H9 (cell line): Measurements from ENCODE around the gene ADORA2B. TPM values are rescaled to one million over a fixed set of nuclear protein-coding genes. Genes with fewer than 3 reads are reported as not detected.

Experiments
- DNase-seq: peaks from one replicate; pipeline ENCODE4 v3.0.0-alpha.2; 2017
- H2AFZ ChIP-seq: one replicate; pipeline ENCODE4 v1.6.1; 2013; ENCODE audit warnings: mild to moderate bottlenecking, low read length, control low read depth, moderate library complexity
- H2AK5ac ChIP-seq: 2 replicates; pipeline ENCODE4 v1.6.1; 2013; ENCODE audit warnings: low read length, control low read depth, mixed read lengths; ENCODE audit not compliant: insufficient read length
- H2BK120ac ChIP-seq: one replicate; pipeline ENCODE4 v1.6.1; 2013; ENCODE audit warnings: low read depth, mild to moderate bottlenecking, low read length, control low read depth, inconsistent platforms; ENCODE audit not compliant: poor library complexity, severe bottlenecking
- H2BK12ac ChIP-seq: 2 replicates; pipeline ENCODE4 v1.6.1; 2013; ENCODE audit warnings: low read length, control low read depth, mixed read lengths, low read depth; ENCODE audit not compliant: insufficient read length
- H2BK15ac ChIP-seq: 2 replicates; pipeline ENCODE4 v1.6.1; 2013; ENCODE audit warnings: low read depth, low read length, control low read depth
- H2BK20ac ChIP-seq: one replicate; pipeline ENCODE4 v1.6.1; 2013; ENCODE audit warnings: low read depth, mild to moderate bottlenecking, low read length, control low read depth, inconsistent platforms; ENCODE audit not compliant: poor library complexity, severe bottlenecking
- H2BK5ac ChIP-seq: 2 replicates; pipeline ENCODE4 v1.6.1; 2013; ENCODE audit warnings: low read length, control low read depth, mixed read lengths; ENCODE audit not compliant: insufficient read length
- H3K14ac ChIP-seq: 2 replicates; pipeline ENCODE4 v1.6.1; 2013; ENCODE audit warnings: low read length, control low read depth; ENCODE audit not compliant: insufficient read depth
- H3K18ac ChIP-seq: 2 replicates; pipeline ENCODE4 v1.6.1; 2013; ENCODE audit warnings: low read depth, mild to moderate bottlenecking, mixed read lengths, low read length, control low read depth; ENCODE audit not compliant: insufficient read length
- H3K23ac ChIP-seq: 2 replicates; pipeline ENCODE4 v1.6.1; 2013; ENCODE audit warnings: low read length, control low read depth, mixed read lengths, low read depth; ENCODE audit not compliant: insufficient read length
- H3K23me2 ChIP-seq: 2 replicates; pipeline ENCODE4 v1.6.1; 2013; ENCODE audit warnings: low read depth, mild to moderate bottlenecking, mixed read lengths, low read length, control low read depth; ENCODE audit not compliant: insufficient read length, poor library complexity, severe bottlenecking
- H3K27ac ChIP-seq: 2 replicates; pipeline ENCODE4 v1.5.1; 2013; ENCODE audit warnings: low read length, control low read depth, mixed read lengths, low read depth; ENCODE audit not compliant: insufficient read length
- H3K27me3 ChIP-seq: 2 replicates; pipeline ENCODE4 v1.6.1; 2013; ENCODE audit warnings: low read length, control low read depth, inconsistent platforms; ENCODE audit not compliant: insufficient read depth
- H3K4ac ChIP-seq: 2 replicates; pipeline ENCODE4 v1.6.1; 2013; ENCODE audit warnings: low read depth, mild to moderate bottlenecking, control low read depth, inconsistent platforms, low read length, moderate library complexity
- H3K4me1 ChIP-seq: 2 replicates; pipeline ENCODE4 v1.6.1; 2013; ENCODE audit warnings: low read length, control low read depth, inconsistent platforms; ENCODE audit not compliant: insufficient read depth
- H3K4me2 ChIP-seq: 2 replicates; pipeline ENCODE4 v1.6.1; 2013; ENCODE audit warnings: low read length, control low read depth, mixed read lengths; ENCODE audit not compliant: insufficient read length, insufficient read depth
- H3K56ac ChIP-seq: 2 replicates; pipeline ENCODE4 v1.6.1; 2013; ENCODE audit warnings: low read depth, mild to moderate bottlenecking, mixed read lengths, low read length, control low read depth; ENCODE audit not compliant: insufficient read length
- H3K79me1 ChIP-seq: 2 replicates; pipeline ENCODE4 v1.6.1; 2013; ENCODE audit warnings: low read depth, mild to moderate bottlenecking, moderate library complexity, low read length, control low read depth, inconsistent platforms; ENCODE audit not compliant: insufficient read depth, poor library complexity, severe bottlenecking
- H3K79me2 ChIP-seq: 2 replicates; pipeline ENCODE4 v1.6.1; 2013; ENCODE audit warnings: low read length, control low read depth, inconsistent platforms; ENCODE audit not compliant: insufficient read depth
- H3K9ac ChIP-seq: 2 replicates; pipeline ENCODE4 v1.6.1; 2013; ENCODE audit warnings: low read length, control low read depth, mixed read lengths; ENCODE audit not compliant: insufficient read length; ENCODE audit errors: extremely low read depth
- H3K9me3 ChIP-seq: one replicate; pipeline ENCODE4 v1.6.1; 2013; ENCODE audit warnings: low read depth, low read length, inconsistent platforms; ENCODE audit not compliant: control insufficient read depth
- H3T11ph ChIP-seq: one replicate; pipeline ENCODE4 v1.6.1; 2013; ENCODE audit warnings: mild to moderate bottlenecking, low read length, control low read depth, inconsistent platforms
- H4K20me1 ChIP-seq: one replicate; pipeline ENCODE4 v1.6.1; 2013; ENCODE audit not compliant: control insufficient read depth, insufficient read length, insufficient read depth
- H4K5ac ChIP-seq: 2 replicates; pipeline ENCODE4 v1.6.1; 2013; ENCODE audit warnings: low read depth, mild to moderate bottlenecking, mixed read lengths, low read length, control low read depth; ENCODE audit not compliant: insufficient read length
- H4K8ac ChIP-seq: replicated peaks from 2 replicates; pipeline ENCODE4 v1.6.1; 2013; ENCODE audit warnings: low read length, control low read depth, mixed read lengths, low read depth; ENCODE audit not compliant: insufficient read length
- H4K91ac ChIP-seq: 2 replicates; pipeline ENCODE4 v1.6.1; 2013; ENCODE audit warnings: low read depth, mild to moderate bottlenecking, moderate library complexity, mixed read lengths, low read length, control low read depth; ENCODE audit not compliant: insufficient read length
- H3K27ac Mint-ChIP-seq, 3 experiments: 2 replicates in 2 of 3; 3 replicates in 1 of 3; pipeline ENCODE4 v1.8.0; 2020 to 2021; ENCODE audit warnings: mixed read lengths in 3 of 3, mild to moderate bottlenecking in 1 of 3, moderate library complexity in 1 of 3
- H3K27me3 Mint-ChIP-seq: 2 replicates; pipeline ENCODE4 v1.8.0; 2021; ENCODE audit warnings: low read depth, mild to moderate bottlenecking, moderate library complexity, mixed read lengths
- H3K36me3 Mint-ChIP-seq, 3 experiments: 2 replicates in 2 of 3; 3 replicates in 1 of 3; pipeline ENCODE4 v1.8.0; 2020 to 2021; ENCODE audit warnings: low read depth in 3 of 3, mixed read lengths in 3 of 3; ENCODE audit not compliant: insufficient read depth in 1 of 3
- H3K4me1 Mint-ChIP-seq, 2 experiments: 2 replicates each; pipeline ENCODE4 v1.8.0; 2020; ENCODE audit warnings: mixed read lengths in 2 of 2
- H3K4me3 Mint-ChIP-seq, 2 experiments: 2 replicates in 1 of 2; 3 replicates in 1 of 2; pipeline ENCODE4 v1.8.0; 2020 to 2021; ENCODE audit warnings: mild to moderate bottlenecking in 2 of 2, mixed read lengths in 2 of 2, moderate library complexity in 1 of 2
- H3K9me3 Mint-ChIP-seq, 2 experiments: 2 replicates in 1 of 2; 3 replicates in 1 of 2; pipeline ENCODE4 v1.8.0; 2020; ENCODE audit warnings: mild to moderate bottlenecking in 2 of 2, mixed read lengths in 2 of 2, moderate library complexity in 1 of 2
- CTCF ChIP-seq: fragments of 200-600 bp; sonication (generic); conservative IDR thresholded peaks from 3 replicates; pipeline ENCODE4 v1.8.0; 2021; ENCODE audit warnings: antibody characterized with exemption, mild to moderate bottlenecking
- WGBS: extraction: QIAGEN DNeasy Blood & Tissue Kit; methylation state at CpG from one replicate; pipeline ENCODE4 v1.1.7; 2013; ENCODE audit warnings: missing lambda C conversion rate, low lambda C conversion rate, mixed read lengths; ENCODE audit not compliant: insufficient read length; ENCODE audit errors: extremely low coverage; 5-methylcytosine and 5-hydroxymethylcytosine counted together
- total RNA-seq: library from RNA; stranded (reverse); gene quantifications from 2 replicates; pipeline ENCODE4 v1.2.1, GENCODE V29; 2021

The ADORA2B gene
- total RNA-seq, 1 experiment from 2014 or later, result 3.1 TPM

- no peaks in the 10 kb centered on the region for H3K79me2 ChIP-seq
These were observed 74.4 kb downstream of the ADORA2B start for GRCh38 chr17:16019347-16019746.

More at GRCh38 chr17:16019347-16019746, 74.4 kb downstream of the ADORA2B start:
- TF ChIP-seq CTCF, result no peak
- Histone ChIP-seq H3K23me2 (no peaks in the 10 kb centered on the region), H2BK15ac (no peak overlapping the region), H2AK5ac (no peak overlapping the region), H4K5ac (no peak overlapping the region), H3K79me1 (no peaks in the 10 kb centered on the region), H2AFZ (no peak overlapping the region), H4K20me1 (no peaks in the 10 kb centered on the region), H3K27ac (no peak overlapping the region), H2BK5ac (no peak overlapping the region), H2BK120ac (no peak overlapping the region), H3K56ac (no peak overlapping the region), H3K4ac (no peak overlapping the region), H3K9ac (no peak overlapping the region), H3K4me2 (no peak overlapping the region), H3K14ac (no peak overlapping the region), H3K18ac (no peak overlapping the region), H3K27me3 (no peaks in the 10 kb centered on the region), H4K91ac (no peak overlapping the region), H2BK20ac (no peak overlapping the region), H2BK12ac (no peak overlapping the region), H3K9me3 (no peaks in the 10 kb centered on the region), H3T11ph (no peak overlapping the region), H3K4me1 (no peaks in the 10 kb centered on the region), H3K23ac (no peak overlapping the region), H4K8ac (no peak overlapping the region)
- no peaks in the 10 kb centered on the region for H3K4me1 Mint-ChIP-seq
- peaks cover 38 to 81% (median 51%) of the 10 kb centered on the region in 3 experiments; a peak in 6 of 7 replicates for H3K36me3 Mint-ChIP-seq
- no CpG with 5 or more reads among the region's 1 CpG for WGBS
- no peaks in the 10 kb centered on the region for H3K27me3 Mint-ChIP-seq
- no peak overlapping the region for H3K27ac Mint-ChIP-seq
- no peak overlapping the region for H3K4me3 Mint-ChIP-seq
- H3K9me3 Mint-ChIP-seq, result no peaks in the 10 kb centered on the region; a peak in 2 of 5 replicates
- DNase-seq, result no peak
